Endothelial cell of umbilical vein (primary cell): ENCODE data around the gene GP9. TPM values are rescaled to one million over a fixed set of nuclear protein-coding genes. Genes with fewer than 3 reads are reported as not detected.

Experiments
- BruUV-seq: library from RNA; stranded (reverse); fragments of 400-500 nt; replicated peaks from 2 replicates; lab custom pipeline; 2021; lab: Mats Ljungman, UMichigan
- CTCF ChIA-PET: fragments of 300-600, 350-600 bp; sonication (Branson Sonifier 250); formaldehyde crosslinking; loops from one replicate; lab custom pipeline; 2021; ENCODE audit warnings: antibody characterized with exemption, inconsistent platforms; lab: Charles Lee
- POLR2A ChIA-PET: fragments of 300-600, 350-600 bp; sonication (Branson Sonifier 250); formaldehyde crosslinking; loops from one replicate; lab custom pipeline; 2021; ENCODE audit warnings: antibody characterized with exemption, inconsistent platforms; lab: Charles Lee
- DNase-seq: peaks from one replicate; pipeline ENCODE4 v3.0.0-alpha.2; 2011; ENCODE audit warnings: low read depth, low spot score
- FAIRE-seq: peaks from 2 replicates; lab custom pipeline; 2011; peaks lifted over from hg19 to GRCh38; lab: Jason Lieb, UNC
- H2AFZ ChIP-seq: 2 replicates; pipeline ENCODE4 v1.6.0; 2012; ENCODE audit warnings: low read depth, low read length, control low read depth, inconsistent platforms
- H3K27ac ChIP-seq: 2 replicates; pipeline ENCODE4 v1.5.1; 2011; ENCODE audit warnings: low read depth, mild to moderate bottlenecking, control low read depth, low read length, moderate library complexity; ENCODE audit not compliant: insufficient read depth
- H3K27me3 ChIP-seq, 2 experiments: 2 replicates each; pipeline versions ENCODE4 v1.6.0 to v1.6.1; 2011; ENCODE audit warnings: low read length in 2 of 2, mixed read lengths in 1 of 2; ENCODE audit not compliant: control insufficient read depth in 2 of 2, insufficient read depth in 2 of 2
- H3K36me3 ChIP-seq, 2 experiments: 2 replicates in 1 of 2; 3 replicates in 1 of 2; pipeline ENCODE4 v1.5.1; 2011; ENCODE audit warnings: low read length in 2 of 2, mild to moderate bottlenecking in 1 of 2, moderate library complexity in 1 of 2; ENCODE audit not compliant: control insufficient read depth in 2 of 2, insufficient read depth in 2 of 2; ENCODE audit errors: extremely low read depth in 1 of 2
- H3K4me1 ChIP-seq: 3 replicates; pipeline ENCODE4 v1.5.1; 2011; ENCODE audit warnings: mild to moderate bottlenecking, low read length; ENCODE audit not compliant: control insufficient read depth, insufficient read depth; ENCODE audit errors: extremely low read depth
- H3K4me2 ChIP-seq: 2 replicates; pipeline ENCODE4 v1.6.1; 2011; ENCODE audit warnings: low read length, control low read depth, mixed read lengths; ENCODE audit not compliant: insufficient read depth
- H3K4me3 ChIP-seq, 3 experiments: fragments of 200-600 bp in 1 of 3; sonication (generic), shearing (Covaris generic) in 1 of 3; replicated peaks in 1 of 3; 2 replicates each; pipeline ENCODE4 v1.5.1; 2011 to 2016; ENCODE audit warnings: control low read depth in 3 of 3, low read length in 3 of 3, mild to moderate bottlenecking in 2 of 3, inconsistent platforms in 1 of 3, low read depth in 1 of 3, moderate library complexity in 1 of 3; ENCODE audit not compliant: insufficient read depth in 1 of 3
- H3K79me2 ChIP-seq: 2 replicates; pipeline ENCODE4 v1.6.0; 2012; ENCODE audit warnings: low read length, inconsistent platforms; ENCODE audit not compliant: control insufficient read depth, insufficient read depth
- H3K9ac ChIP-seq: replicated peaks from 2 replicates; pipeline ENCODE3; 2011; ENCODE audit warnings: low read length, control low read depth; ENCODE audit not compliant: insufficient read depth; ENCODE audit errors: extremely low read depth
- H3K9me1 ChIP-seq: replicated peaks from 3 replicates; pipeline ENCODE4 v1.6.0; 2011; ENCODE audit warnings: mild to moderate bottlenecking, low read length; ENCODE audit not compliant: control insufficient read depth, insufficient read depth; ENCODE audit errors: extremely low read depth
- H3K9me3 ChIP-seq: replicated peaks from 2 replicates; pipeline ENCODE4 v1.5.1; 2012; ENCODE audit warnings: low read length, inconsistent platforms; ENCODE audit not compliant: control insufficient read depth, insufficient read depth
- H4K20me1 ChIP-seq: replicated peaks from 2 replicates; pipeline ENCODE3; 2011; ENCODE audit warnings: mild to moderate bottlenecking, low read length; ENCODE audit not compliant: control insufficient read depth, insufficient read depth; ENCODE audit errors: extremely low read depth
- EZH2 ChIP-seq: IDR thresholded peaks from 2 replicates; pipeline ENCODE4 v1.6.1; 2012; ENCODE audit warnings: borderline replicate concordance, low read depth, mild to moderate bottlenecking, moderate library complexity, low read length, inconsistent platforms; ENCODE audit not compliant: severe bottlenecking
- FOS ChIP-seq: IDR thresholded peaks from 2 replicates; pipeline ENCODE4 v1.6.1; 2011; ENCODE audit warnings: mild to moderate bottlenecking, low read length, moderate library complexity, borderline replicate concordance; ENCODE audit not compliant: insufficient read depth
- GATA2 ChIP-seq: IDR thresholded peaks from 2 replicates; pipeline ENCODE4 v1.7.0; 2011; ENCODE audit warnings: low read depth, mild to moderate bottlenecking, moderate library complexity, mixed read lengths, low read length; ENCODE audit not compliant: insufficient read length, insufficient read depth
- JUN ChIP-seq: IDR thresholded peaks from 2 replicates; pipeline ENCODE4 v1.6.1; 2011; ENCODE audit warnings: borderline replicate concordance, low read depth; ENCODE audit not compliant: insufficient read length, insufficient read depth
- MYC ChIP-seq: IDR thresholded peaks from one replicate; pipeline ENCODE4 v1.6.1; 2011; ENCODE audit warnings: mild to moderate bottlenecking, low read depth, low read length
- POLR2A ChIP-seq: IDR thresholded peaks from 2 replicates; pipeline ENCODE4 v1.6.1; 2012; ENCODE audit warnings: low read depth, mild to moderate bottlenecking, control low read depth, low read length
- dilution Hi-C: fragments of 300-500 bp; cut with MboI; formaldehyde crosslinking; loops from one replicate; pipeline ENCODE4 v1.15.0; 2019; ENCODE audit warnings: low sequenced_read_pairs; ENCODE audit not compliant: extremely low pct_ligation_motif_present
- intact Hi-C: fragments of 100-400 bp; cut with micrococcal nuclease; formaldehyde crosslinking; loops from one replicate; pipeline ENCODE4 v1.10.0; 2022
- polyA plus RNA-seq, 4 experiments: library from polyadenylated mRNA; depleted of rRNA in 3 of 4; stranded (reverse) in 3 of 4; unstranded in 1 of 4; fragments of >200 nt; gene quantifications; 2 replicates each; pipeline versions ENCODE4 v1.2.1 to v1.2.3, GENCODE V29; 2011 to 2012; ENCODE audit warnings: missing spikeins in 1 of 4
- total RNA-seq: library from RNA; stranded (reverse); gene quantifications from 2 replicates; pipeline ENCODE4 v1.2.3, GENCODE V29; 2021
- TF ChIP-seq, protein P1 (sequence below), 2 donors: IDR thresholded peaks; 1 replicate in 1 of 2; 2 replicates in 1 of 2; pipeline ENCODE4 v1.5.1; 2011; ENCODE audit warnings: low read length in 2 of 2, mild to moderate bottlenecking in 2 of 2, moderate library complexity in 2 of 2, control low read depth in 1 of 2, inconsistent platforms in 1 of 2, low read depth in 1 of 2; ENCODE audit not compliant: insufficient read depth in 1 of 2; ENCODE audit errors: extremely low read depth in 1 of 2

The GP9 gene
- total and polyA plus RNA-seq, 2 donors (not counting 3 experiments of a cell fraction or from before 2014, with no cell fraction given), result not detected

DNA sequence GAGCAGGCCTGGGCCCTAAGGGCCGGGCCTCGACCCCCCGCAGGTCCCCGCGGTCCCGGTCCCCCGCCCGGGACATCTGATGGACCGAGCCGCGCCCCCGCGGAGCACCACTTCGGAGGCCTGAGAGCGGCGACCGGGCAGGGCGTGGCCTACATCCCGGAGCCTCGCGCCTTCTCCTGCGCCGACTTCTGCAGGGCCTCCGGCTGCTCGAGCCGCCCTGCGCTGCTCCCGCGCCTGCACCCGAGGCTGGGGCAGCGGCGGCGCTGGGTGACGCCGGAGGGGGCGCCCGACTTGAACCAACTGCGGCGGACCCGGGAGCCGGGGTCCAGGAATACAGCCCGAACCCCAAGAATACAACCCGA lies 14.9 kb upstream of the GP9 start:
- POLR2A ChIA-PET, result no interaction called here
- H3K79me2 ChIP-seq, result no peaks in the 10 kb centered on the region
- peaks cover 6% of the 10 kb centered on the region for H3K4me1 ChIP-seq
- intact Hi-C loops, result no loop called here
- dilution Hi-C loops, result no loop called here
- H3K9ac ChIP-seq, result no peak overlapping the region
- H3K9me1 ChIP-seq, result no peaks in the 10 kb centered on the region
- H3K4me2 ChIP-seq, result peak overlapping the region; percentile 71
- peak; percentile 18 for FAIRE-seq
- BruUV-seq, result no TSS peak
- no peaks in the 10 kb centered on the region for H3K27me3 ChIP-seq
- no peaks in the 10 kb centered on the region for H4K20me1 ChIP-seq
- H3K36me3 ChIP-seq, result no peaks in the 10 kb centered on the region
- CTCF ChIA-PET, result interaction anchor here (1.0 to 1.6 kb wide), 2 partner anchors 20 to 76 kb away, joined by 3 to 8 read pairs; no protein-coding TSS in a partner anchor
- H2AFZ ChIP-seq, result peak overlapping the region; percentile 96
- H3K27ac ChIP-seq, result no peak overlapping the region
- H3K9me3 ChIP-seq, result no peaks in the 10 kb centered on the region
- peak overlapping the region; percentile 13 to 29 (median 20) for H3K4me3 ChIP-seq
- no peak for DNase-seq
- TF ChIP-seq, protein P1, sequence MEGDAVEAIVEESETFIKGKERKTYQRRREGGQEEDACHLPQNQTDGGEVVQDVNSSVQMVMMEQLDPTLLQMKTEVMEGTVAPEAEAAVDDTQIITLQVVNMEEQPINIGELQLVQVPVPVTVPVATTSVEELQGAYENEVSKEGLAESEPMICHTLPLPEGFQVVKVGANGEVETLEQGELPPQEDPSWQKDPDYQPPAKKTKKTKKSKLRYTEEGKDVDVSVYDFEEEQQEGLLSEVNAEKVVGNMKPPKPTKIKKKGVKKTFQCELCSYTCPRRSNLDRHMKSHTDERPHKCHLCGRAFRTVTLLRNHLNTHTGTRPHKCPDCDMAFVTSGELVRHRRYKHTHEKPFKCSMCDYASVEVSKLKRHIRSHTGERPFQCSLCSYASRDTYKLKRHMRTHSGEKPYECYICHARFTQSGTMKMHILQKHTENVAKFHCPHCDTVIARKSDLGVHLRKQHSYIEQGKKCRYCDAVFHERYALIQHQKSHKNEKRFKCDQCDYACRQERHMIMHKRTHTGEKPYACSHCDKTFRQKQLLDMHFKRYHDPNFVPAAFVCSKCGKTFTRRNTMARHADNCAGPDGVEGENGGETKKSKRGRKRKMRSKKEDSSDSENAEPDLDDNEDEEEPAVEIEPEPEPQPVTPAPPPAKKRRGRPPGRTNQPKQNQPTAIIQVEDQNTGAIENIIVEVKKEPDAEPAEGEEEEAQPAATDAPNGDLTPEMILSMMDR (IDR thresholded peaks at IDR 0.05; ENCODE audit: extremely low read depth in 1 of 2, insufficient read depth in 1 of 2, low read depth in 1 of 2, low read length in 2 of 2), result peak; percentile 10 to 25
- TF ChIP-seq MYC, result no peak
- no peak for TF ChIP-seq EZH2
- TF ChIP-seq GATA2, result no peak
- no peak for TF ChIP-seq POLR2A
- TF ChIP-seq FOS, result no peak
- TF ChIP-seq JUN, result no peak
